CD4-positive, alpha-beta T cell treated with Interleukin-10 for 1 hour (primary cell): Measurements from ENCODE around the gene ST8SIA2.

Experiments
- DNase-seq: peaks from one replicate; pipeline ENCODE4 v3.0.0-alpha.2; 2020

ST8SIA2 gene

DNA sequence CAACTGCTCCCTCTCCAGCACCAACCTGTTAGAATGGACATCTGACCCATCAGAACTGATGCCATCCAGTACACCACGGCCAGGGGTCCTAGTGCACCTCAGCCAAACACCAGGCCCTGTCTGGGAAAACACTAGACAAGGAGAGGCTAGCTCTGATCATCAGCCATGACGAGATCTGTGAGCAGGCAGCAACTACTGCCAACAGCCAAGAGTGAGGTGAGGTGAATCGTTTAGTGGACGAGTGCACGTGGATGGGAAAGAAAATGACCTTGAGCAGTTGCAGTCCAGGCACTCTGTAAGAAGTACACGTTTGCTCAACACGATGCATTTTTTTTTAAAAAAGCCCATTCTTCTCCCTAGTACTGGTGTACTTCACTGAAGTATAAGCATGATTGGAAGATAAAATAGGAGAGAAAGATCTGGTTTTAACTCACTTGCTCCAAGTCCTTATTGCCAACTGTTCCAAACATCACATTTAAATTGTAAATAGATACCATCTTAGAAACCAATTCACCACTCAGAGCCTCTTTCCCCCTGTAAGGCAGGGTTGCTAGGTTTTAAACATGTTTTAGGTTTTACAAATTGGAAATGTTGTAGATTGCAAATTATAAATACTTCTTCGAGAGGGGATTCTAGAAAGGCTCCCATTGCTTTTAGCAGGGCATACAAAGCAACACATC is 5.7 kb downstream of the ST8SIA2 start:
- DNase-seq, result no peak

- DNase-seq, result no peak
These were observed 6.9 kb downstream of the ST8SIA2 start for GRCh38 chr15:92400573-92400972.

GRCh38 chr15:92400980-92401787 is 7.5 kb downstream of the ST8SIA2 start:
- DNase-seq, result no peak

DNA sequence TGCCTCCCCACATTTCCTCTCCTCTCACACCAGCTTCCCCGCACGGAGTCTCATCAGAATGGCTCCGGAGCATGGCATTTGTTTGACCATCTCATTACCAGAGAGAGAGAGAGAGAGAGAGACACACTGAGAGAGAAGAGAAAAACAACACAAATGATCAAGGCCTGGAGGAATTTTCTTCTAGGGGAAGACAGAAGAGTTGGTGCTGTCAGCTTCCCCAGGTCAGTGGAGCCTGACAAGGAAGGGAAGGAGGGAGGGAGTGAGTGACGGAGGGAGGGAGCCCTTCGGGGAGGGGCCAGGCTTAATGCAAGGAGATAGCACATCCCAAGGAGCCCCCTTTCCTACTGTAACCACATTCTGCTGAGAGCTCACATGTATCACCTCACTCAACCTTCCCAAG is 9.1 kb downstream of the ST8SIA2 start:
- DNase-seq, result no peak

DNA sequence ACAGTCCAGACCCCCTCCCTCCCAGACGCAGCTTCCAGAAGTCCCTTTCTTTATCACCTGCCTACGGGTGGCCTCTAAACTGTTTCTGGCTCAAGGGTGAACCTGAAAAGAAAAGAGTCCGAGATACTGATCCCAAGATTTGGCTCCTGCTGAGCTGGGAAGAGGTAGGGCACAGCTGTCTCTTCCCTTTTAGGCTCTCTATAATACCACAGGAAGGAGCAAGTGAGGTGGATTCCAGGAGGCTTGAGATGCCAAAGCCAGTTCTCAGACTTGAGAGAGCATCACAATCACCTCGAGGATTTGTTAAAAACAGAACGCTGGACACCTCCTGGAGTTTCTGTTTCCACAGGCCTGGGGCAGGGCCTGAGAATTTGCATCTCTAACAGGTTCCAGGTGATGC is 12.3 kb downstream of the ST8SIA2 start:
- DNase-seq, result no peak

GRCh38 chr15:92407321-92407720 is 13.6 kb downstream of the ST8SIA2 start:
- no peak for DNase-seq

- no peak for DNase-seq
These were observed 14.2 kb downstream of the ST8SIA2 start for GRCh38 chr15:92407916-92408315.

DNA sequence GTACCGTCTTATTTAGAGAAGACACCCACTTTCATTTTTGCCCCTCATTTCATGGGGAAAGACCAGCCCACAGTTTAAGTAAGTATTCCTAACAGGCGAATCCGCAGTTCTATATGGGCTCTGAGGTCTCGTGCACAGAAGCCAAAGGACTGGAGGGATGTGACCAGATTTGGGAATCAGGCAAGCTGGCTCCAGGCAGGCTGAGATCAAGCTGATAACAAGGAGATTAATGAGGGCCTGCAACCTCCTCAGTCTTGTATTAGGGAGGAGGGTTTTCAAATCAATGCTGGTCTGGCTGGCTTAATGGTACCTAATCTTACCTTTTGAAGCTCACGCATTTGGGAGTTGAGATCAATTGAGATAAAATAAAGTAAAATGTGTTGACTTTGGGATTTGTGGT is 15.3 kb downstream of the ST8SIA2 start:
- DNase-seq, result no peak

DNA sequence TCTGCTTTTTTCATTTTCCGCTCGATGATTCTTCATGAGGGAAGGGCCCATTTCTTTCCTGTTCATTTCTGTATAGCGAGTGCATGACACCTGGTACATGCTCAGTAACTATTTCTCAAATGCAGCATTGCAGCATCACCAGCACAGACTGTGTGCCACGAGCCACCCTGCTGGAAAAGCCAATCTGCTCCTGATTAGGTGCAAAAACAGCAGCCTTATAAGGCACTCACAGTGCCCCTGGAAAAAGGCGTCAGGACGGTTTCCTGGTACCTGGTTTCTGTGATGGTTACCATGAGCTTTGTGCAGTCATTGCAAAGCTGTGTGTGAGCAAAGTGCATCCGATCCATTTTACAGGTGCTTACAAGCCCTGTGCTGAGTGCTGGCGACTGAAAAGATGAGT is 15.8 kb downstream of the ST8SIA2 start:
- DNase-seq, result no peak

DNA sequence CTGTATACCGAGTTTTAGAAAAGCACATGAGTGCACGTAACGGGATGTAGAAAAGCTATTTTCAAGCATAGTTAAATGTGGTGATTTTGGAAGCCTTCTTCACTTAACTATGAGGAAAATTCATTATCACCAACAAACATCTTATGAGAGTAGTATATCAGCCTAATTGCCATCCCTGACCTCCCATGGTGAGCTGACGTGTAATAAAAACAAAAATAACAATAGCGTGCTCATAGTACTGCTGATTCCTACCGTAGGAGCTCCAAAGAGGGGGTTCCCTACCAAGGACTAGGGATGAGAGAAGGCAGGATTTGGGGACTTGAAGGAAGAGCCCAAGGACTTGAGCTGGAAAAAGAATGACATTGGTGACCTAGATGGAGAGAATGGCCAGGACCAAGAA is 16.9 kb downstream of the ST8SIA2 start:
- DNase-seq, result no peak

DNA sequence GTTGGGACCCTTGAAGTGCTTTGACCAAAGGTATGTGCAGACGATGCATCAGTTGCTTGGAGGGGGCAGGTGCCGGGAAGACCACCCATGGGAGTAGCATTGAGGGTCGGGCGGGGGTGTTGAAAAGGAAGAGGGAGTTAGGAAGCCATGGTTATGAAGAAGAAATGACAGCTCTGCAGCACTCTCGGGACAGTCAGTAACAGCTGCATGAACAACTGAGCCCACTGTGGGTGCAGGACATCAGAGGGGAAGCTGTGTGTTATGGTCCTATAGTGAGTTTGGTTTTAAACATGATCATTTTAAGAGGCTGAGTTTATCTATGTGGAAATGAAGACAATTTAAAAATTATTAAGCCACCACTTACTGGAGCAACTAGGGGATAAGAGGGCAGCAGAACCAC is 17.6 kb downstream of the ST8SIA2 start:
- DNase-seq, result no peak

- no peak for DNase-seq
These were observed 19.8 kb downstream of the ST8SIA2 start for GRCh38 chr15:92413510-92413909.

DNA sequence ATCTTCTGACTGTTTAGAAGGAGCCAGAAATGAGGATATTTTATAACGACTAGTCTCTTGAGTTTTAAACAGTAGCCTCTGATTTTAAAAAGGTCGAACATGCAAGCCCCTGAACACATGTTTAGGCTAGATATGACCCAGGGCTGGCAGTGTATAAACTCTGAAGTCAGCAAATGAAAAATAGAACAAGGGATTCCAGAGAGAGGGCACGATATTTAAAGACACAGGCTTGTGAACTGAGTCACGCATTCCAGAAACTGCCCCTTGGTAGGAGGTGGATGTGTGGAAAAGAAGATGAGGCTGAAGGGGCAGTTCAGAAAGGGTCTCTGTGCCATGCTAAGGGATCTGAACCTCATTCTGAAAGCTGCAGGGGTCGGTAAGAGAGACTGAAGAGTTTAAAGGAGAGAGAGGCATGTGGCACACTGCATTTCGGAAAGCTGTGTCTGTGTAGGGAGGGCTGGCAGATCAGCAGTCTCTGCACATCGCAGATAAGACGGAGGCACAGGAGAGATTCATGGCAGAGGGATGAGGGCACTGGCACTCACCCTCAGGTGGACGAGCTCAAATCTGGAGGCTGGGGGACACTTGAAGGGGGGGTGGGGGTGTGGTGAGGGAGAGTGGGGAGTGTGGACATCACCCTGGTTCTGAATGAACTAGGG is 22.1 kb downstream of the ST8SIA2 start:
- DNase-seq, result no peak

DNA sequence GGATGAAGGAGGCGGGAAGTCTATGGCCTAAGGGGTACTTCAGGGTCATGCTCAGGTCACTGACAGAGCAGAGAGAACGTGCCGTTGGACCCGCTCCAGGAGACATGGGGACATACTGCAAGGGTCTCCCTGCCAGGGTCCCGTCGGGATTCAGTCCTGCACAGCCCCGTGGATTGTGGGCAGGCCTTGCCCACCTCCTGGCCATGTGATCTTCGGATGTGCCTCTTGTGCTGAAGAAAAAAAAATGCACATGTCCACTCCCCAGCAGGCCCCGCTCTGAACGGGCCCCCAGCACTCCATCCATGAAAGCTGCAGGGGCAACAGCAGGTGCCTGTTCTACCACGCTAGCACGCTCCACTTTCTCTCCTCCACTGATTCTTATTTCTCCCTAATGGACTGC is 22.9 kb downstream of the ST8SIA2 start:
- DNase-seq, result no peak

GRCh38 chr15:92417716-92418115 is 24.0 kb downstream of the ST8SIA2 start:
- no peak for DNase-seq

GRCh38 chr15:92418864-92419263 is 25.2 kb downstream of the ST8SIA2 start:
- no peak for DNase-seq

- no peak for DNase-seq
These were observed 28.3 kb downstream of the ST8SIA2 start for GRCh38 chr15:92421976-92422375.

DNA sequence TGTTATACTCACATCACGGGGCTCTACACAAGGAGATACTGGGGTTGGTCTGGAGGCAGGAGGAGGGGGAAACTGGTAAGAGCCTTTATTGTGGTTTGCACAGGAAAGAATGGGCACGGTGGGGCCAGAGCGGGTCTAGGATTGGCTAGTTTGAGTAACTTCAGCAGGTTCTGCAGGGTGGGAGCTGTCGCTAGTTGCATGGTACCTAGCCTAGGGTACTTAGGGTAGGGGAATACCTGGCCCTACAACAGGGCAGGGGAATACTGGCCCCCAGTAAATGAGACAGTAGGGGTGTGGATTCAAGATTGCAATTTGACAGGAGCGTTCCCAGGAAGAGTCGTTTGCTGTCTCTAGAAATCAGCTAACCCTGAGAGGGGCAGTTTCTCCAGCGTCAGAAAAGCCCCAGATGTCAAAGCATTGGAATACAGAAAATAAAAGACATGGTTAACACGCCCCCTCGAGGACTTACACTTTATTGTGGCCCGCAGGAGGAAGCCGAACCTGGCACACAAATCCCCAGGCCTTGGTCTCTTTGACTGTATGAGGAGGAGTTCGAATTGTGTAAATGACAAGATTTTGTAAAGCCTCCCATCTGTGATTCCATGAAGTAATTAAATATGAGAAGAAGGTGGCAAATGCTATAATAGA is 32.0 kb downstream of the ST8SIA2 start:
- DNase-seq, result no peak

DNA sequence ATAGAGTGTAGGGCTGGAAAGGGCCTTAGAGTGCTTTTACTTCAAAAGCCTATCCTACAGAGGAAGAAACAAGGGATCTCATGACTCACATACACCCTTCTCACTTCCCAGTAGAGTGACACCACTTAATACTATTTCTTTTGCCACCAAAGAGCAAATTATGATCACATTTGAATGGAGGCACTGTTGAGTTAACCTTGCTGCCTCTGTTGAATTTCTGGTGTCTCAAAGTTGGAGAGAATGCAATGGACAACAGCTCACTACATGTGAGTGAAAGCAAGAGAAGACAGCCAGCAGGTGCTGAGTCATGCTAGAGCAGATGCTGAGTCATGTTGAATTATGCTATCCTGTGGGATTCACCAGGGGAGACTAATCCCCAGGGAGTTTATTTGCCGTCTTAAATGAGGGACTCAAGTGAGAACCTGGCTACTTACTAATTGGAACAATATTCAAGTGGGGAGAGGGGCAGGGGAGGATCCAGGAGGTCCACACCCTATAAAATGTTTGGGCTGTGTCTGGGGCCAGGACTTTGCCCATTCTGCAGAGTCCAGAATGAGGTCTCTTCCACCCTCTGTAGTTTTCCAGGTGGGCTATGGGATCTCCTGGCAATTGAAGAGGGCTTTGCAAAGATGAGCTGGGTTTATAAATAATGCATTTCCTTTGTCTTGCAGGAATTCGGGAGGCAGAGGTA is 35.8 kb downstream of the ST8SIA2 start:
- no peak for DNase-seq

- DNase-seq, result no peak
These were observed 36.4 kb downstream of the ST8SIA2 start for GRCh38 chr15:92430069-92430440.

DNA sequence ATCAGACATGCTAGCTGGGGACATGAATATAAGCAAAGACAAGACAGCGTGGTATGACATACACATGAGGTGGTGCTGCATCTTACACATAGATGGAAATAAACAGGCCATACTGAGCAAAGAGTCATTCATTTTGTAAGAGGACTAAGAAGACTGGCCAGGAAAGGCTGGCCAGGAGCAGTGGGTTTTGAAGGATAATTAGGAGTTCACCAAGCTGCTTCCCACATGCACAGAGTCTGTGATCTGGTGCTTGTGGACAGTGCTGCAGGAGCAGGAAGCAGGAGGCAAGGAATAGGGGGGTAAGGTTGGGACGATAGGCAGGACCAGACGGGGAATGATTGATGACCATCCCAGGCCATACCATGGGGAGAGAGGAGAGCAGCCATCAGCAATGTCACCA is 41.5 kb downstream of the ST8SIA2 start:
- no peak for DNase-seq

DNA sequence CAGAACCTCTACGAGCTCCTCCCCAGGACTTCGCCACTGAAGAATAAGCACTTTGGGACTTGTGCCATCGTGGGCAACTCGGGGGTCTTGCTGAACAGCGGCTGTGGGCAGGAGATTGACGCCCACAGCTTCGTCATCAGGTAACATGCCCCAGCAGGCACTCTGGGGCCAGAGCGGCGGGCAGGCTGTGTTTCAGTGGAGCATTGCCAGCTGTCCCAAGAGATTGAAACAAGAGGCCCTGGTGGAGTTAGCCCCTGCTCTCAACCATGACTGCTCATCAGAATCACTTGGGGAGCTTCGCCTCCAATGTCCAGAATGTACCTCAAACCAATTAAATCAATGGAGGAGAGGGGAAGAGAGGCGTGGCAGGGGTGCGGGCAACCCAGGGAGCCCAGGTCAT is 44.8 kb downstream of the ST8SIA2 start:
- no peak for DNase-seq

DNA sequence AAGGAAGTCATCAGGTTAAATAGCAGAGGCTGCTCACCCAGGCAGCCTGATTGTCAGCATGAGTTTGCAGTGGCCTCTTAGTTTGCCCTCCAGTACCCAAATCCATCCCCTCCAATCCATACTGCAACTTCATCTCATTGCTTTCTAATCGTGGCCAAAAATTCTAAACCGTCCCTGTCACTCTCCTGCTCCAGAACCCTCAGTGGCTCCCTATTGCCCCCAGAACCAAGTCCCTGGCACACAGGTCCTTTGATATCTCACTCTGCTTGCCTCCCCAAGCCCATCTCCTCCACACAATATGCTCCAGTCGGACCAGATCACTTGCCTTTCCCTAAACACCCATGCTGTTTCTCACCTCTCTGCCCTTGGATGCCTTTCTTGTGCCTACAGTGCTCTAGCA is 49.7 kb downstream of the ST8SIA2 start:
- DNase-seq, result no peak
